ENCODE measurements around the gene DDIT3.
"Not testable (repeated sequence)": the region's sequence is repeated elsewhere in the genome, so short reads cannot be mapped to it uniquely, and the experiment has no call there.

DDIT3 gene

DNA sequence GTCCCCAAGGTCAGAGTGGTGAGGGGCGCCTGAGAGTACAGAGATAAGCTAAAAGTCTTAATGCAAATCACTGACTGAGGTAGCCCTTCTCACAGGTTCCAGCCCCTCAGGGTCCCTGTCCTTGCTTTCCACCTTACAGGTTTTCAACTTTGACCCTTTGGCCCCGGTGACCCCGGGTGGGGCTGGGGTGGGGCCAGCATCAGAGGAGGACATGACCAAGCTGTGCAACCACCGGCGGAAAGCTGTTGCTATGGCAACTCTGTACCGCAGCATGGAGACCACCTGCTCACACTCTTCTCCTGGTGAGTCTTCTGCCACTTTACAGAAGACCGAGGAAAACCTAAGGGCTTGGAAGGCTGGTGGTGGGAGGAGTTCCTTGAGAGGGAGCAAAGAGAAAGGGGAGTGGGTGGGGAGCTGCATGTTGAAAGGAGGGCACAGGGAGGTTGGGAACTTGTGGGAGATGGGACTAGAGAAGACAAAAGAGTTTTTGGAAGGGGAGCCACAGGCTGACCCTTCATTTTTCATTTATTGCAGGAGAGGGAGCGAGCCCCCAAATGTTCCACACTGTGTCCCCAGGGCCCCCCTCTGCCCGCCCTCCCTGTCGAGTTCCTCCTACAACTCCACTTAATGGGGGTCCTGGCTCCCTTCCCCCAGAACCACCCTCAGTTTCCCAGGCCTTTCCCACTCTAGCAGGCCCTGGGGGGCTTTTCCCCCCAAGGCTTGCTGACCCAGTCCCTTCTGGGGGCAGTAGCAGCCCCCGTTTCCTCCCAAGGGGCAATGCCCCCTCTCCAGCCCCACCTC, 4.7 kb upstream of the DDIT3 start:
- DNase-seq, result no peak

DNA sequence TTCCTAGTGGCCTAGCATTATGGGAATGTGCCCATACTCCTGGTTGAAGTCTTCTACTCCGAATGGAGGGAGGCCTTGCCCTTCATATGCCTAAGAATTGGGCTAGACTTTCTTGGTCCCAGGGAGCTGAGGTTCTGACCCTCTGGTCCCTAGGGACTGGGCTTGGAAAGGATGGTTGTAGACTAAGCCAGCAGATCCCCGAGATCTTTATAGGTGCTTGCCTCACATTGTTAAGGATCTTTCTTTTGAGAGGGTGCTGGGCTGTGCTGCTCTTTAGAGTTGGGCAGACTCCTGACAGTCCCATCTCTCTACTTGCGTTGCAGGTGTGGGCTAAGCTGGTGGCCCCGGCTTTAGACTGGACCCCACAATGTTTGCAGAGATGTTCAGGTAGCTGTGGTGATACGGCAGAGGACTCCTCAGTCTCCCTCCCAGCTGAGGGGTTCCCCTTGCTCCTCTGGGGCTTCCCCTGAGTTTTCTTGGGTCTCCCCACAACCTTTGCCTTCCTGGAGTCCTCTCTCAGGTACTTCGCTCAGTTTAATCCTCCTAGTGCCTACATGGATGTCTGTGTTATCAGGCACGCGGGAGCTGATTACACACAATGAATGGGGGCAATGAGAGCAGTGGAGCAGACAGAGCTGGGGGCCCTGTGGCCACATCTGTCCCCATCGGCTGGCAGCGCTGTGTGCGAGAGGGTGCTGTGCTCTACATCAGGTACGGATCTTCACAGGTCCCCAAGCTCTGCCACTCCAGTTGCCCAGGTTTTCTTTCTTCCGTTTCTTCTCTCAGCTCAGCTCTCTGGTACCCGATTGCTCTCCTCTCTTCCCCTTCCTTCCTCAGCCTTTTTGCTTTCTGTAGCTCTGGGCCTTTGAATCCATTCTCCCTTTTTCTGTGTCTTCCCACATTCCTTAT, 3.6 kb upstream of the DDIT3 start:
- DNase-seq, result no peak

DNA sequence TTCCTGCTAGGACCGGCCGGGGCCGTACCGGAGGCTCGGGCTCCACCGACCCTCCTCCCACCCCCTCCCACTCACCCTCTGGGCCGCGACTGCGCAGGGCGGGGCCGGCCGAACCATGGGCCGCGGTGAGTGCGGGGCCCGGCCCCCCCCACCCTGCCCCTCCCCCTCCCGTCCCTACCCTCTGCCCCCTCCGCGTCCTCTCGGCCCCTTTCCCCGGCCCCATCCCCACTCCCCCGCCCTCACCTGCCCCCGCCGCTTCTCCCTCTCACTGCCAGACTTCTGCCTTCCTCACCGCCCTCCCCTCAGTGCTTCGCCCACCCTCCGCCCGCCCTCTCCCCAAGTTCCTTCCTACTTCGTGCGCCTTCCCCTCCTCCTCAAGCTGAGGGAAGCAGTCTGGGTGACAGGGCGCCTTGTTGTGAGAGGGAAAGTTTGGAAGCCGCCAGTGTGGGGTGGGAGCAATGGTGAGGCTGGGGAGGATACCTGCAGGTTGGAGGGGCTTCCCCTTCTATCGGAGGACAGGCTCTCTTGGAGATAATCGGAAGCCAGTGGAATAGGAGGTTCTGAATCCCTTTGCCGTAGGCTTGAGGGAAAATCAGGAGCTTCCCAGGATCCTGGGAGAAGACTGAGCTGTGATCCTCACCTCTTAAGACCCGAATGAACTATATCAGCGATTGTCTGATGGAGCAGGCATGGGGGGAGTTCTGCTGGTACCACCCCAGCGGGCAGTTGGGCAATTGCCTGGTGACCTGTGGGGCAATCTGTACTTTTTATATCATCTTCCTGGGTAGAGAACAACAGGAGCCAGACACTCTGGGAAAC, 2.8 kb upstream of the DDIT3 start:
- DNase-seq, result peak; percentile 71

DNA sequence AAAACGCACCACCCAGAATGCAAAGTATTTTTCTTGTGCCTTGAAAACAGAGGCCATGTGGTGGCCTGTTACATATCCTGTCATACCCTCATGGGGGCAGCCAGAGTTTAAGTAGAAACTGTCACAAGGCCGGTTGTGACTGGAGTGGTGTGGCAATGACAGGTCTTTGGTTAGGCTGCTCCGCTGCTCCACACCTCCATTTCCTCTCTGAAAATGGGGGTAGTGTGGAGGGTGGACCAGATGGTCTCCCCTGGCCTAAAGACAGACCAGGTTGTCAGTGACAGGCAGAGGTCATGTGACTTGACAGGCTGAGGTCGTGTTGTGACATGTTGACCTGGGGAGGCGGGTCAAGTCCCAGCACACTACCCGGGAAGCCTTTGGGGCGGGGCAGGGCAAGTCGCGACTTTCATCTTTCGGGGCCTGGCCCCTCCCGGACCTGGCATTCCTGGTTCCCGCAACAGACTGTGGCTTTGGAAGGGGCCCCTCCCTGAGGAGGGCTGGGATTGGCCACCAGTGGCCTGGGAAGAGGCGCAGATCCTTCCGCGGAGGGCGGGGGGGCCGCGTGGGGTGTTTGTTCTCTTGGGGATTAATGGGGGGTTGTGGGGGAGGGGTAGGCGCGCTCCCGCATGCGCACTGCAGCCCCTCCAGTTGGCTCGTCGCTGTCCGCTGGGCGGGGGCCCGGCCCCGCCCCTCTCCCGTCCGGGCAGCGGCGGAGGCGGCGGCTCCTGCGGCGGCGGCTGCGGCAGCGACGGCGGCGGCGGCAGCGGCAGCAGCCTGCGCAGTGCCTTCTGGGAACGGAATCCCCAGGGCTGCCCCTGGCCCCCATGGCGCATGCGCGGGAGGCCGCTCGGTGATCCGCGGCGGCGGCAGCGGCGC, 1.9 kb upstream of the DDIT3 start, which contains the start of gene MBD6:
Gene MBD6, plus strand, starts transcription at position 814 of the 876 bp plus-strand sequence. CDS start 1,480 bp downstream, outside the sequence.
- peak; percentile 94 for DNase-seq

DNA sequence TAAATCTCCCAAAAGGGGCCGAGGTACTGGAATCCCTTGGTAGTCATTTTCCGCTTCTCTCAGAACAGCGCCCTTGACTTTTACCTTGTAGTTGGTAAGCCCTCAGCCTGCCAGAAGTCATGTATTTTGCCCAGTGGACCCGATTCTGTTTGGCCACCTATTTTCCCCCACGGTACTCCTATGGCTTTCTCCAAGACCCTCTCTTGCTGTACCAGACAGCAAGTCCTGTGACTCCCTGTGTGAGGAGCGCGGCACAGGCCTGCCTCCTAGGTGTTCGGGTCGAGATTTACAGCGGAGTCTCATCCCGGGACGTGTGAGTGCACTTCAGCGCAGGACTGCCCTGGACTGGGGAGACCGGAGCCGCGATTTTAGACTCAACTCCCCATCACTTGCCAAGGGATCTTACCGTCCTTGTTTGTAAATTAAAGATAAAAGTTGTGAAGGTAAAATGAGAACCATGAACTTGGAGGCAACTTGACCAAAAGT, 1.3 kb upstream of the DDIT3 start:
- no peak for DNase-seq

DNA sequence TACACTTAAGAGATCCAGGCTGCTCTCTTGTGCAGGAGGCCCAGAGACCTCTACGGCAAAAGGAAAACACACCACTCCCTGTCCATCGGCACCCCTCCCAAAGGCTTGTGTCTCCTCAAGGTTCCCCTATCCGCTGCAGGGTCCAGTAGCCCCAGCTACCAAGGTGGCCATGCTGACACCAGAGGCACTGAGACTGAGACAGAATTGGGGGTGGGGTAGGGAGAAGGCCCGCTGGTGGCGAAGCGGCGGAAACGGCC, 590 bp downstream of the DDIT3 start:
- no peak for DNase-seq

DNA sequence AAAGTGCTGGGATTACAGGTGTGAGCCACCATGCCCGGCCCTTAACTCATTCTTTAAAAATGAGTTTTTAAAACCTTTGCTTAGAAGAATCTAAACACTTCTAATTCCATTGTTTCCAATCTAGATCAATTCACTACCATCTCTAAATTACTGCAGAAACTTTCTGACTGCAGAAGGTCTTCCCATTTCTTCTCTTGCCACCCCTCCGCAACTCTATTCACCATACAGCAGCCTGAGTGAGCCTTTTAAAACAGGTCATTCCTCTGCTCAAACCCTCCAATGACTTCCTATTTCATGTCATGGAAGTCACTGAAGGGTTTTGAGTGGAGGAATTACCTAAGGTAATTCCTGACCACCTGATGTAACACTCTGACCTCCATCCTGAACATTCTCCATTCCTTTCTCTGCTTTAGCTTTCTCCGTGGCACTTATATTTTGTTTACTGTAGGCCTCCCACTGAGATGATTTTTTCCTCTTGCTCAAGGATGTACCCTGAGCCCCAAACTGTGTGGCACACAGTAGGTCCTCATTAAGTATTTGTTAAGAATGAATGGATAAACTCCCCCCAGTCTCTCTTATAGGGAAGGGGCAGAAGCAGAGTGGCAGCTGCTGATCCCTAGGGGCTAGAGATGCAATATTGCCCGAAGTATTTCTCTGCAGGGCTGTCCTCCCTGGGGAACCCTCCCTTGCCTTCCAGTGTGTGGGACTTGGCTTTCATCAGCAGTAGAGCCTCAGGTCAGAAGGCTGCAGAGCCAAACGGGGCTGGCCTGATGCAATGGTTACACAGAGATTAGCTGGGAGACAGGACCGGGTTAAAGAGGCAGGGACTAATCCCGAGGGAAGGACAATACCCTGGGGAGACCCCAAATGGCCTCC, 1.2 kb downstream of the DDIT3 start:
- no peak for DNase-seq

DNA sequence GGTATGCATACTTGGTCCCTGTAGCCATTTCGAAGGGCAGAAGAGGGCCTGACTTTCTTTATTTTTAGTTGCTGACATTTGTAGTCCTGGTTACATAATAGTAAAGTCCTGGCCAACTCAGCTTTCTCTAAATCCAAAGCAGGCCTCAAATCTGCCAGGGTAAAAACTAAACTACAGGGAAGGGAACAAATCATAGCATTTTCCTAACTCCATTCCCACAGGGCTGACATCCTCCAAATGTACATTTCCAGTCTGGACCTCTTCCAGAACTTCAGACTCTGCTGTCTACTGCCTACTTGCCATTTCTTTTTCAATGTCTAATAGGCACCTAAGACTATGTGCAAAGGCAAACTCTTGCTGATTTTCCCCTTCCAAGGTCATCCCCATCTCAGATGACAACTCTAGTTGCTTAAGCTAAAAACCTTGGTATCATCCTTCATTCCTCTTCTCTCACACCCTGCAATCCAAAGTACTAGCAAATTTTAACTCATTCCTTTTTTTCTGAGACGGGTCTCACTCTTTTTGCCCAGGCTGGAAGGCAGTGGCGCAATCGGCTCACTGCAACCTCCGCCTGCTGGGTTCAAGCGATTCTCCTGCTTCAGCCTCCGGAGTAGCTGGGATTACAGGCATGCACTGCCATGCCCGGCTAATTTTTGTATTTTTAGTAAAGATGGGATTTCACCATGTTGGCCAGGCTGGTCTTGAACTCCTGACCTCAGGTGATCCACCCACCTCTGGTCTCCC, 2.0 kb downstream of the DDIT3 start:
- no peak for DNase-seq

DNA sequence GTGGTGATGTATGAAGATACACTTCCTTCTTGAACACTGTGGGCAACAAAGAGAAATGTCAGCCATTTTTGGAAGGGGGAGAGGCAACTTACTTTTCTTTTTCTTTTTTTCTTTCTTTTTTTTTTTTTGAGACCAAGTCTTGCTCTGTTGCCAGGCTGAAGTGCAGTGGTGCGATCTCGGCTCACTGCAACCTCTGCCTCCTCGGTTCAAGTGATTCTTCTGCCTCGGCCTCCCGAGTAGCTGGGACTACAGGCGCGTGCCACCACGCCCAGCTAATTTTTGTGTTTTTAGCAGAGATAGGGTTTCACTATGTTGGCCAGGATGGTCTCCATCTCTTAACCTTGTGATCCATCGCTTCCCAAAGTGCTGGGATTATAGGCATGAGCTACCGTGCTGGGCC, 2.6 kb downstream of the DDIT3 start:
- DNase-seq, result not testable (repeated sequence)

DNA sequence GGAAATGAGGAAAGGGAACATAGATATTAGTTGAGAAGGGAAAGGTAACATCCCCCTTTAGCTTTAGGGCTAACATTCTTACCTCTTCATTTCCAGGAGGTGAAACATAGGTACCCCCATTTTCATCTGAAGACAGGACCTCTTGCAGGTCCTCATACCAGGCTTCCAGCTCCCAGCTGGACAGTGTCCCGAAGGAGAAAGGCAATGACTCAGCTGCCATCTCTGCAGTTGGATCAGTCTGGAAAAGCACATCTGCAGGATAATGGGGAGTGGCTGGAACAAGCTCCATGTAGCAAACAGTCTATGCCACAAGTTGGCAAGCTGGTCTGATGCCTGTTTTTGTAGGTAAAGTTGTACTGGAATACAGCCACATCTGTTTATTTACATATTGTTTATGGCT, 3.1 kb downstream of the DDIT3 start:
- no peak for DNase-seq

DNA sequence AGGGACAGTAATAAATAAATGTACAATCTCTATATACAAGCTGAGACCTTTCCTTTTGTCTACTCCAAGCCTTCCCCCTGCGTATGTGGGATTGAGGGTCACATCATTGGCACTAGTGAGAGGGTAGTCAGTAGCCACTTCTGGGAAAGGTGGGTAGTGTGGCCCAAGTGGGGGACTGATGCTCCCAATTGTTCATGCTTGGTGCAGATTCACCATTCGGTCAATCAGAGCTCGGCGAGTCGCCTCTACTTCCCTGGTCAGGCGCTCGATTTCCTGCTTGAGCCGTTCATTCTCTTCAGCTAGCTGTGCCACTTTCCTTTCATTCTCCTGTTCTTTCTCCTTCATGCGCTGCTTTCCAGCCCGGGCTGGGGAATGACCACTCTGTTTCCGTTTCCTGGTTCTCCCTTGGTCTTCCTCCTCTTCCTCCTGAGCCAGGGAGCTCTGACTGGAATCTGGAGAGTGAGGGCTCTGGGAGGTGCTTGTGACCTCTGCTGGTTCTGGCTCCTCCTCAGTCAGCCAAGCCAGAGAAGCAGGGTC, 3.6 kb downstream of the DDIT3 start:
- DNase-seq, result no peak

DNA sequence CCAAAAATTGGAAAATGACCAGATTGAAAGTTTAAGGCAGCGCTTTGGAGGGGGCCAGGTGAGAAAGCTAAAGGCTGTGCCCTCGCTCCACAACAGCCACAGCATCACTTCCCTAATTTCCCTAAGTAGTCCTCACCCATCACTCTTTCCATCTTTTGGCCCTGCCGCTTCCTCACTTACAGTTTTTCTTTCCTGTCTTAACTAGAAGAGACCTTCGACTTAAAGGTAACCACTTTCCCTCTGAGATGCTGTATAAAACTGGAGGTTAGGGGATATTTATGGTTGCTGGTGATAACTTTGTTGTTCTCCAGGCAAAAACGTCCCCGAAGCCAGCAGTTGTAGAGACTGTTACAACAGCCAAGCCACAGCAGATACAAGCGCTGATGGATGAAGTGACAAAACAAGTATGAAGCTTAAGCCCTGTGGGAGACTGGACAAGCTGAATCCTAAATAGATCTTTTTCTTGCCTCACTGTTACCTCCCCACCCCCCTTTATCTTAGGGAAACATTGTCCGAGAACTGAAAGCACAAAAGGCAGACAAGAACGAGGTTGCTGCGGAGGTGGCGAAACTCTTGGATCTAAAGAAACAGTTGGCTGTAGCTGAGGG, 4.3 kb downstream of the DDIT3 start:
- no peak for DNase-seq

DNA sequence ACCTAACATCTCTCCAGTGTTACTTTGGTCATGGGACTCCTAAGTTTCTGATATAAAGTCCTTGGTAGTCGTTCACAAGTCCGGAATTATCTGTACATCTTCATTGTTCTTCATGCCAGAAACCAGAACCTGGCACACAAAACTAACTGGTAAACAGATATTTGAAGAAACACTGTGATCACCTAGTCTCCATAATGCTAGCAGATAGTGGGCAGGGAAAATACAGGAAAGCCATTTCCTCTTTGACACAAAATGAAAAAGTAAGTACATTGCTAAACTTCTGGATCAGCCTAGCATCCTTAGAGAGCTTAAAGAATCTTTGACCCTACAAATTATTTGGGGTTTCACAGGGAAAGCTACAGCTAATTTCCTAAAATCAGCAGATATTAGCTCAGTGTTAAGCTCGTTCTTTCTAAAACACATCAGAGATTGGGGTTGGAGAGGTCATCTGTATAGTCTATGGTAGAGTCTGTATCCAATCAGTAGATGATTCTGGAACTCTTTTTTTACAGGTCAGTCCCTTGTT, 4.8 kb downstream of the DDIT3 start:
- DNase-seq, result no peak

DNA sequence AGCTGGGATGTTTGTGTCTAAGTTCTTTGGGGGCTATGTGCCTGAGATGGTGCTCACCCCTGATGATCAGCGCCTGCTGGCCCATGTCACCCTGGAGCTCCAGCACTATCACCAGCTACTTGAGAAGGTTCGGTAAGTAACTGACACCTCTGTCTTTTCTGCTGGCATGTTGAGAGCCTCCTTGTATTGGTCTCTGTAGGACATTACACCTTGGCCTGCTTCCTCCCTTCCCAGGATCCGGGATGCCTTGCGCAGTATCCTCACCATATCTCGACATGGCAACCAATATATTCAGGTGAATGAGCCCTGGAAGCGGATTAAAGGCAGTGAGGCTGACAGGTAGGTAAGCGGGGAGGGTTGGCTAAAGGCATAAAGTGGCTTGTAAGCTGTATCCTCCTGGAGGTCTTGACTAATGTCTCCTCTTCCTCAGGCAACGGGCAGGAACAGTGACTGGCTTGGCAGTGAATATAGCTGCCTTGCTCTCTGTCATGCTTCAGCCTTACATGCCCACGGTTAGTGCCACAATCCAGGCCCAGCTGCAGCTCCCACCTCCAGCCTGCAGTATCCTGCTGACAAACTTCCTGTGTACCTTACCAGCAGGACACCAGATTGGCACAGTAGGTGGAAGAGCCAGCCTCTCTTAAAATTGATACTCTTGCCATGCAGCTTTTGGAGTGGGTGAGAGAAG, 5.5 kb downstream of the DDIT3 start:
- no peak for DNase-seq

DNA sequence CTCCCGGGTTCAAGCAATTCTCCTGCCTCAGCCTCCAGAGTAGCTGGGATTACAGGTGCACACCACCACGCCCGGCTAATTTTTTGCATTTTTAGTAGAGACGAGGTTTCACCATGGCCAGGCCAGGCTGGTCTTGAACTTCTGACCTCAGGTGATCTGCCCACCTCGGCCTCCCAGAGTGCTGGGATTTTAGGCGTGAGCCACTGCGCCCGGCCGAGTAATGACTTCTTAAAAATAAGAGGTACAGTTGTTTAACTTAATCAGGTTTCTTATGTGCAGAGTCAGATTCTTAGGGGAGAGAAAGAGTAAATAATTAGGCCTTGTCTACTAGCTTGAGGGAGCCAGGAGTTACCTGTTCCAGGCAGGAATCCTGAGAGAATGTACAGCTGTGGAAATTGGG, 6.1 kb downstream of the DDIT3 start:
- DNase-seq, result not testable (repeated sequence)

DNA sequence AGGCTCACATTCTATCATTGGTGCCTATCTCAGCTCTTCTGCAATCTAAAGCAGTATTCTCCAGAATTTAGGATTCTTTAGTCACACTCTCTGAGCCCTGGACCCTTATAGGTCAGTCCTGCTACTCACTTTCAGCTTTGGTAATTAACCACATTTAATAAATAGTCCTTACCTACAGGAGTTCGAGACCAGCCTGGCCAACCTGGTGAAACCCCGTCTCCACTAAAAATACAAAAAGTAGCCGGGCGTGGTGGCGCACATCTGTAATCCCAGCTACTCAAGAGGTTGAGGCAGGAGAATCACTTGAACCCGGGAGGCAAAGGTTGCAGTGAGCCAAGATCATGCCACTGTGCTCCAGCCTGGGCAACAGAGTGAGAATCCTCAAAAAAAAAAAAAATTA, 6.6 kb downstream of the DDIT3 start:
- not testable (repeated sequence) for DNase-seq

DNA sequence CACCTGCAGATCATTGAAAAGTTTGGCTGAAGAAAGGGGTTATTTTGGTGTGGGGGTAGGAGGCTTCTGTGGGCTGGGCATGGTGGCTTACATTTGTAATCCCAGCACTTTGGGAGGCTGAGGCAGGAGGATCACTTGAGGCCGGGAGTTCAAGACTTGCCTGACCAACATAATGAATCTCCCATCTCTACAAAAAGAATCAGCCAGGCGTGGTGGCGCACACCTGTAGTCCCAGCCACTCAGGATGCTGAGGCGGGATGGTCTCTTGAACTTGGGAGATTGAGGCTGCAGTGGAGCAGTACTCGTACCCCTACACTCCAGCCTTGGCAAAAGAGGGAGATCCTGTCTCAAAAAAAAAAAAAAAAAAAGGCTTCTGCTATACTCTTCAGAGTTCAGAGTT, 7.0 kb downstream of the DDIT3 start:
- DNase-seq, result no peak

DNA sequence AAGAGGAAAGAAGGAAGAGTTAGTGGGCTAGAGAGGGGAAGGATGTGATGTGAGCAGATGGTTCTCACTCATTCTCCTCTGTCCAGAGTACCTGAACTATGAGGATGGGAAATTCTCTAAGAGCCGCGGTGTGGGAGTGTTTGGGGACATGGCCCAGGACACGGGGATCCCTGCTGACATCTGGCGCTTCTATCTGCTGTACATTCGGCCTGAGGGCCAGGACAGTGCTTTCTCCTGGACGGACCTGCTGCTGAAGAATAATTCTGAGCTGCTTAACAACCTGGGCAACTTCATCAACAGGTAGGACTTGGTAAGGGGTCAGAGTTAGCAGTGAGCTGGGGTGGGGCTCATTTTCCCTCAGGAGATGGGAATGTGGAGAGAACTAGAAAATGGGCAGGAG, 7.6 kb downstream of the DDIT3 start:
- no peak for DNase-seq

Data from CD4-positive, alpha-beta T cell treated with Interleukin-6 for 4 hours (primary cell).